GM23248 (cell line): ENCODE results near the gene NUP214. TPM values are rescaled to one million over a fixed set of nuclear protein-coding genes. Genes with fewer than 3 reads are reported as not detected.

Experiments
- DNase-seq: peaks from one replicate; pipeline ENCODE4 v3.0.0-alpha.2; 2015
- H2AFZ ChIP-seq: fragments of 200-600 bp; sonication (generic); 2 replicates; pipeline ENCODE4 v1.6.1; 2016; ENCODE audit warnings: antibody characterized with exemption
- H3F3A ChIP-seq: fragments of 200-600 bp; sonication (generic); 2 replicates; pipeline ENCODE4 v1.6.1; 2016; ENCODE audit warnings: mild to moderate bottlenecking, antibody characterized with exemption, mixed run types; ENCODE audit not compliant: insufficient read depth
- H3K27ac ChIP-seq: fragments of 200-600 bp; sonication (generic); 2 replicates; pipeline ENCODE4 v1.5.1; 2016; ENCODE audit warnings: mild to moderate bottlenecking
- H3K27me3 ChIP-seq: fragments of 200-600 bp; sonication (generic); replicated peaks from 2 replicates; pipeline ENCODE4 v1.6.1; 2016; ENCODE audit warnings: mild to moderate bottlenecking; ENCODE audit not compliant: insufficient read depth
- H3K36me3 ChIP-seq: fragments of 200-600 bp; sonication (generic); 2 replicates; pipeline ENCODE4 v1.6.1; 2016; ENCODE audit warnings: low read depth, mild to moderate bottlenecking
- H3K4me1 ChIP-seq: fragments of 200-600 bp; sonication (generic); 2 replicates; pipeline ENCODE4 v1.6.1; 2016; ENCODE audit warnings: mild to moderate bottlenecking; ENCODE audit not compliant: insufficient read depth
- H3K4me2 ChIP-seq: fragments of 200-600 bp; sonication (generic); one replicate; pipeline ENCODE4 v1.6.1; 2016; ENCODE audit warnings: mild to moderate bottlenecking; ENCODE audit not compliant: unreplicated experiment
- H3K4me3 ChIP-seq: fragments of 200-600 bp; sonication (generic); 2 replicates; pipeline ENCODE4 v1.5.1; 2016; ENCODE audit warnings: mild to moderate bottlenecking
- H3K79me2 ChIP-seq: fragments of 200-600 bp; sonication (generic); 2 replicates; pipeline ENCODE4 v1.6.1; 2016; ENCODE audit warnings: mild to moderate bottlenecking; ENCODE audit not compliant: insufficient read depth
- H3K9ac ChIP-seq: fragments of 200-600 bp; sonication (generic); 2 replicates; pipeline ENCODE4 v1.6.1; 2016; ENCODE audit warnings: mild to moderate bottlenecking
- H3K9me2 ChIP-seq: fragments of 200-600 bp; sonication (generic); 2 replicates; pipeline ENCODE4 v1.6.1; 2016; ENCODE audit warnings: mixed run types, mild to moderate bottlenecking, moderate library complexity; ENCODE audit not compliant: insufficient read depth
- H3K9me3 ChIP-seq: fragments of 200-600 bp; sonication (generic); one replicate; pipeline ENCODE4 v1.6.1; 2017; ENCODE audit warnings: low read depth
- H4K20me1 ChIP-seq: fragments of 200-600 bp; sonication (generic); 2 replicates; pipeline ENCODE4 v1.6.0; 2016; ENCODE audit not compliant: insufficient read depth
- EZH2 ChIP-seq: fragments of 200-600 bp; sonication (generic); IDR thresholded peaks from 2 replicates; pipeline ENCODE4 v1.6.1; 2018; ENCODE audit warnings: antibody characterized with exemption, mild to moderate bottlenecking; ENCODE audit not compliant: insufficient read depth, poor library complexity, severe bottlenecking
- EZH2phosphoT487 ChIP-seq: fragments of 200-600 bp; sonication (generic); IDR thresholded peaks from 2 replicates; pipeline ENCODE4 v1.6.1; 2018; ENCODE audit warnings: antibody characterized with exemption, moderate library complexity, mild to moderate bottlenecking, low read depth; ENCODE audit not compliant: insufficient read depth
- WGBS, 2 experiments: methylation state at CpG; one replicate each; pipeline ENCODE4 v1.1.6; 2015 to 2017; ENCODE audit warnings: low lambda C conversion rate in 2 of 2, low coverage in 1 of 2; ENCODE audit errors: missing lambda C conversion rate in 2 of 2; 5-methylcytosine and 5-hydroxymethylcytosine counted together
- in situ Hi-C: fragments of 300-500 bp; cut with MboI; formaldehyde crosslinking; loops from 2 replicates; pipeline ENCODE4 v1.15.0; 2020
- polyA plus RNA-seq: library from polyadenylated mRNA; unstranded; fragments of >200 nt; fragmentation: Nextera tagmentation; extraction: Ambion mirVana; gene quantifications from 2 replicates; pipeline ENCODE4 v1.2.1, GENCODE V29; 2016
- total RNA-seq: library from RNA; depleted of rRNA; stranded (reverse); fragments of >200 nt; shearing (Covaris generic); gene quantifications from 2 replicates; pipeline ENCODE4 v1.2.3, GENCODE V29; 2014

Gene NUP214
- total and polyA plus RNA-seq, 2 experiments from 2014 or later = 13.1 to 14.3 TPM

DNA sequence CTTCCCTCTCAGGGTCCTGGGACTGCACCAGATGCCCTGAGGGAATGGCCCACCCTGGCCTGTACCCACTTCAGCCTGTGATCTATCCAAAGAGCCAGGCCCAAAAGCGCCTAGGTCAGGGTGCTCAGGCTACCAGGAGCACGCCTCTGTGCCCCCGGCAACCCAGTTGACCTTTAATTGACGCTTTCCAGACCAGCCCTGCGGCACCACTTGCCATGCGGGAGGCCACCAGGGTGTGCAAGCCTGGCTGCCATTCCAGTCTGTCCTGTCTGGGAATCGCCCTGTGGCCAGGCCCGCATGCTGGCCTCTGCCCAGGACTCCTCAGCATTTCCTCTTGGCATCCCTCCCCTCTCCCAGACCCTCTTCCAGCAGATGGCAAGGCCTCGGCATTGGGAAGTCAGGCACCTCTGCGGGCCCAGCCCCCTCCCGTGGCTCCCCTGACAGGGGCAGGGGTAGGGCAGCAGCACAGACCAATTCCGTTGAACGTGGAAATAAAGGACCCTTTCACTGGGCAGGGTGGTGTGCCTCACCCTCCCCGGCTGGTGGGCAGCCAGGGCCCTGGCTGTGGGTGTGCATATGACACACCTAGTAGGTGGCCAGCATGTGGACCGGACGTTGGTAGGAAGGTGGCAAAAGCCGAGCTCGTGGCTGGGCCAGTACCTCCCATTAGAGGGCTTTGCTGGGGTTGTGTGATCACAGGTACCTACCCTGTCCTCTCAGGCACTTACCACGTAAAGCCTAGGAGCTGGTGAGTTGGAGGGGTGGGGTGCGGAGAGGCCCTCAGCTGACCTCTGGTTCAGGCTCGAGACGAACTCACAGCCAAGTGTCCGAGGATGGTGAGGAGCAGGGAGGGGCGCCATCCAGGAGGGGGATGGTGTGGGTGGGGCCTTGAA, 32.6 kb upstream of the NUP214 start:
- TF ChIP-seq EZH2phosphoT487 = no peak
- no peak for TF ChIP-seq EZH2
- no peaks in the 10 kb centered on the region for H3K9me3 ChIP-seq
- no peak overlapping the region for H3K9ac ChIP-seq
- no peak for DNase-seq
- H3F3A ChIP-seq = no peaks in the 10 kb centered on the region
- 67 to 69% methylated on average over 23 to 24 of the region's 24 CpGs for WGBS, 2 experiments
- no peak overlapping the region for H3K4me3 ChIP-seq
- H4K20me1 ChIP-seq = no peaks in the 10 kb centered on the region
- H3K79me2 ChIP-seq = no peaks in the 10 kb centered on the region
- in situ Hi-C loops = no loop called here
- H3K27me3 ChIP-seq = peaks cover 33% of the 10 kb centered on the region
- H3K9me2 ChIP-seq = no peaks in the 10 kb centered on the region
- H3K36me3 ChIP-seq = no peaks in the 10 kb centered on the region
- H2AFZ ChIP-seq = no peak overlapping the region
- H3K4me1 ChIP-seq = no peaks in the 10 kb centered on the region; the same call in 1 of the 2 replicates
- no peak overlapping the region for H3K27ac ChIP-seq
- H3K4me2 ChIP-seq = no peak overlapping the region

DNA sequence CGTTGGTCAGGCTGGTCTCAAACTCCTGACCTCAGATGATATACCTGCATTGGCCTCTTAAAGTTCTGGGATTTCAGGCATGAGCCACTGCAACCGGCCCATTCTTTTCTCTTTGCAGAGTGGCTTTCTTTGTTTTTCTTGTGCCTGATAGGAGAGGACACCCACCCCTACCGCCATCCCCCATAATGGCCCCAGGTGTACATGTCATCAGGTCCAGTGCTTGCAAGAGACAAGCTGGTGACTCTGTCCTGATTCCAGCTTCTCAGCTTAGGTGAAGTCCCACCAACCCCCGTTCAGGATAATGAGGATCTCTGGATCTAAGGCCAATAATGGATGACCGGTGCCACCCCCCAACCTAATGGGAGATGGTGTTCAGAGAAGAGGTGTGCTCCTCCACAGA, 31.4 kb upstream of the NUP214 start:
- no peaks in the 10 kb centered on the region for H3K79me2 ChIP-seq
- no peak overlapping the region for H3K4me2 ChIP-seq
- WGBS, 2 experiments = 77 to 81% methylated on average over 5 of the region's 5 CpGs
- H3K27ac ChIP-seq = no peak overlapping the region
- no peaks in the 10 kb centered on the region; the same call in 1 of the 2 replicates for H3K4me1 ChIP-seq
- H3K27me3 ChIP-seq = peaks cover 35% of the 10 kb centered on the region
- H3K4me3 ChIP-seq = no peak overlapping the region
- no peaks in the 10 kb centered on the region for H3K9me3 ChIP-seq
- in situ Hi-C loops = no loop called here
- DNase-seq = no peak
- TF ChIP-seq EZH2phosphoT487 = no peak
- no peak for TF ChIP-seq EZH2
- no peaks in the 10 kb centered on the region for H3K9me2 ChIP-seq
- H3F3A ChIP-seq = no peaks in the 10 kb centered on the region
- H2AFZ ChIP-seq = no peak overlapping the region
- no peaks in the 10 kb centered on the region for H3K36me3 ChIP-seq
- H3K9ac ChIP-seq = no peak overlapping the region
- no peaks in the 10 kb centered on the region for H4K20me1 ChIP-seq

DNA sequence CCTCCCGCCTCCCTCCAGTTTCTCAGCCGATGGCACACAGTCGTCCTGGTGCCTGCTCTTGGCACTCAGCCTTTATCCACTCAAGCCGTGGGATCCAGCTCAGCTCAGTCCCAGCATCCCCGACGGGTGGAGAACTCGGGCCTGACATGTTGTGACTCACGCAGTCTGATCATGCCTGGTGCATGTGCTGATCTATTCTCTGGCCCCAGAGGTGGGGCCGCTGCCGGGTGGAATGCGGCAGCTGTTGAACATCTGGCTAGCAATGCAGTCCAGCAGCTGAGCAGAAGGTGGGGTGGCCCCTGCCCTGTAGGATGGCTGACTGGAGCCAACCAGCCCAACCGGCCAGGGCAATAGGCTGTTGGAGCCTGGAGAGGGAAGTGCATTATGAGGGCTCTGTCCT, 30.8 kb upstream of the NUP214 start:
- no peak overlapping the region for H2AFZ ChIP-seq
- H3K9me3 ChIP-seq = no peaks in the 10 kb centered on the region
- H3K79me2 ChIP-seq = no peaks in the 10 kb centered on the region
- DNase-seq = peak; percentile 86
- H3K4me1 ChIP-seq = no peaks in the 10 kb centered on the region; the same call in 1 of the 2 replicates
- H3K4me2 ChIP-seq = no peak overlapping the region
- TF ChIP-seq EZH2phosphoT487 (no peak), EZH2 (no peak)
- 1 to 2% methylated on average over 12 of the region's 12 CpGs for WGBS, 2 experiments
- in situ Hi-C loops = no loop called here
- H3K9me2 ChIP-seq = no peaks in the 10 kb centered on the region
- peaks cover 35% of the 10 kb centered on the region for H3K27me3 ChIP-seq
- no peak overlapping the region for H3K4me3 ChIP-seq
- H3K9ac ChIP-seq = no peak overlapping the region
- H3K36me3 ChIP-seq = no peaks in the 10 kb centered on the region
- no peaks in the 10 kb centered on the region for H3F3A ChIP-seq
- no peaks in the 10 kb centered on the region for H4K20me1 ChIP-seq
- H3K27ac ChIP-seq = no peak overlapping the region

DNA sequence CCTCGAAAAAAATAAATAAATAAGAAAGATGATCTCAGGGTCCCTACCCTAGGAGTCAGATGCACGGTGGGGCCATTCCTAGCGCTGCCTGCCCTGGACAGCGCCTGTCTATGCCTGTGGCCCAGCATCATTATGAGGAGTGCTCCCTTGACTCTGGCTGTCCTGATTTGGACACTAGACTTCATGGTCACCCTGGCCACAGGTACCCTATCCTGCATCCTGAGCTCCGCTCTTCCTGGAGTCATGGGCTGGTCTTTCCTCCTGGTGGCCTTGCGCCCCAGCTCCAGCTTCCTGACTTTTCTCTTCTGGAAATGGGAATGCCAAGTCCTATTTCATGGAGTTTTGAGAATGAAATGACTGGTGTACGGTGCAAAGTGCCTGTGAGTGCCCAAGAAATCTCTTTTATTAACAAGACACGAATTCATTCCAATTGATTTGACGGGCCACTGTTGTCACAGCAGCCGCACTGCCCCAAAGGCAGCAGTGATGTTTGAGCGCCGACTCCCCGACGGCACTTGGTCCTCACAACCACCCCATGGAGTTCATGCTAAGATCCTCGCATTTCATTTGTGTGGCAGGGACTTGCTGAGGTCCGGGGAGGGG, 29.6 kb upstream of the NUP214 start:
- Histone ChIP-seq H3K9me3 (no peaks in the 10 kb centered on the region), H3K4me2 (peak overlapping the region; percentile 43), H3K36me3 (no peaks in the 10 kb centered on the region), H3K27ac (no peak overlapping the region), H4K20me1 (no peaks in the 10 kb centered on the region), H3K9me2 (no peaks in the 10 kb centered on the region), H3K4me3 (peak overlapping the region; percentile 37; the same call in 1 of the 2 replicates), H3F3A (no peaks in the 10 kb centered on the region), H3K4me1 (no peaks in the 10 kb centered on the region; the same call in 1 of the 2 replicates), H3K79me2 (no peaks in the 10 kb centered on the region), H2AFZ (no peak overlapping the region), H3K27me3 (peaks cover 35% of the 10 kb centered on the region), H3K9ac (no peak overlapping the region)
- DNase-seq = no peak
- in situ Hi-C loops = no loop called here
- 32 to 33% methylated on average over 16 of the region's 16 CpGs for WGBS, 2 experiments
- TF ChIP-seq EZH2phosphoT487 = peak; percentile 68; the same call in 1 of the 2 replicates
- TF ChIP-seq EZH2 = peak; percentile 69
